PC-9 (cell line): Measurements from ENCODE around the gene ERG.

Experiments
- EZH2 ChIP-seq: fragments of 200-600 bp; sonication (generic); IDR thresholded peaks from 2 replicates; pipeline ENCODE4 v1.8.0; 2017; ENCODE audit warnings: antibody characterized with exemption, low read depth
- TF ChIP-seq, protein P1 (sequence below): fragments of 200-600 bp; sonication (generic); conservative IDR thresholded peaks from 2 replicates; pipeline ENCODE4 v1.6.1; 2017; ENCODE audit warnings: mixed run types, antibody characterized with exemption, mild to moderate bottlenecking, moderate library complexity

DNA sequence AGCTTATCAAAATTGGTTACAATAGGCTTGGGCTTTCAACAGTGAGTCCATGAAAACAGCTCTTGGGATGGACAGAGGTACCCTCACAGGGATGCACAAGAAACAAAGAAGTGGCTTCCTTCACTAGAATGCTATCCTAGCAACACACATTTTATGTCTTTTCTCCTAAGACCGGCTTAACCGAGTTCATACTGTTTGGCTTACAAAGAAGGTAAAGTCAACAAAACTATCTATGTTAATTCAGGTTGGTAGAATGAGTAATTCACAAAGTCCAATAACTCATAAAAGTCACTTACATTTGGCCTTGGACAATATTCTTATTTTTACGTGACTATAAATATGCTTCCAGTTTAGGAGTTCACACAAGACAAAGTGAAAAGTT is 9.0 kb downstream of the ERG start:
- TF ChIP-seq, protein P1, sequence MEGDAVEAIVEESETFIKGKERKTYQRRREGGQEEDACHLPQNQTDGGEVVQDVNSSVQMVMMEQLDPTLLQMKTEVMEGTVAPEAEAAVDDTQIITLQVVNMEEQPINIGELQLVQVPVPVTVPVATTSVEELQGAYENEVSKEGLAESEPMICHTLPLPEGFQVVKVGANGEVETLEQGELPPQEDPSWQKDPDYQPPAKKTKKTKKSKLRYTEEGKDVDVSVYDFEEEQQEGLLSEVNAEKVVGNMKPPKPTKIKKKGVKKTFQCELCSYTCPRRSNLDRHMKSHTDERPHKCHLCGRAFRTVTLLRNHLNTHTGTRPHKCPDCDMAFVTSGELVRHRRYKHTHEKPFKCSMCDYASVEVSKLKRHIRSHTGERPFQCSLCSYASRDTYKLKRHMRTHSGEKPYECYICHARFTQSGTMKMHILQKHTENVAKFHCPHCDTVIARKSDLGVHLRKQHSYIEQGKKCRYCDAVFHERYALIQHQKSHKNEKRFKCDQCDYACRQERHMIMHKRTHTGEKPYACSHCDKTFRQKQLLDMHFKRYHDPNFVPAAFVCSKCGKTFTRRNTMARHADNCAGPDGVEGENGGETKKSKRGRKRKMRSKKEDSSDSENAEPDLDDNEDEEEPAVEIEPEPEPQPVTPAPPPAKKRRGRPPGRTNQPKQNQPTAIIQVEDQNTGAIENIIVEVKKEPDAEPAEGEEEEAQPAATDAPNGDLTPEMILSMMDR: no peak
- TF ChIP-seq EZH2: no peak
